Measurements from ENCODE around the gene C11orf98. TPM values are rescaled to one million over a fixed set of nuclear protein-coding genes. Genes with fewer than 3 reads are reported as not detected.
"Not testable (repeated sequence)": the region's sequence is repeated elsewhere in the genome, so short reads cannot be mapped to it uniquely, and the experiment has no call there.

The C11orf98 gene
- total and polyA plus RNA-seq, 9 donors = 33.4 to 40.9 (median 37.3) TPM

- Histone ChIP-seq H3K27ac (ENCODE audit: low read length) (no peak overlapping the region), H3K4me3 (ENCODE audit: low read length) (no peak overlapping the region), H3K27me3 (ENCODE audit: control insufficient read depth, insufficient read depth, low read length) (no peaks in the 10 kb centered on the region), H3K9me3 (replicated peaks; ENCODE audit: control insufficient read depth, low read depth, low read length) (no peaks in the 10 kb centered on the region), H3K36me3 (ENCODE audit: control insufficient read depth, insufficient read depth, low read length) (peaks cover 6% of the 10 kb centered on the region), H3K4me1 (ENCODE audit: control insufficient read depth, insufficient read depth, low read length) (peaks cover 14% of the 10 kb centered on the region)
- DNase-seq = no peak
- no CpG with 5 or more reads among the region's 11 CpGs for WGBS (ENCODE audit: insufficient coverage)
These were observed 10.7 kb downstream of the C11orf98 start for GRCh38 chr11:62654297-62654696.

GRCh38 chr11:62652161-62653006 lies 12.6 kb downstream of the C11orf98 start:
- peaks cover 15% of the 10 kb centered on the region for H3K4me1 ChIP-seq (ENCODE audit: control insufficient read depth, insufficient read depth, low read length)
- H3K9me3 ChIP-seq (replicated peaks; ENCODE audit: control insufficient read depth, low read depth, low read length) = no peaks in the 10 kb centered on the region
- peaks cover 25% of the 10 kb centered on the region for H3K36me3 ChIP-seq (ENCODE audit: control insufficient read depth, insufficient read depth, low read length)
- no peaks in the 10 kb centered on the region for H3K27me3 ChIP-seq (ENCODE audit: control insufficient read depth, insufficient read depth, low read length)
- DNase-seq = no peak
- H3K4me3 ChIP-seq (ENCODE audit: low read length) = peak overlapping the region; percentile 95
- WGBS (ENCODE audit: insufficient coverage) = 2% methylated on average over 7 of the region's 16 CpGs
- peak overlapping the region; percentile 91 for H3K27ac ChIP-seq (ENCODE audit: low read length)

- 99% methylated on average over 9 of the region's 12 CpGs for WGBS (ENCODE audit: insufficient coverage)
These were observed 14.7 kb downstream of the C11orf98 start for GRCh38 chr11:62650283-62650682.

GRCh38 chr11:62649486-62649885 lies 15.5 kb downstream of the C11orf98 start:
- no peak overlapping the region for H3K27ac ChIP-seq (ENCODE audit: low read length)
- H3K4me3 ChIP-seq (ENCODE audit: low read length) = no peak overlapping the region
- WGBS (ENCODE audit: insufficient coverage) = 93% methylated on average over 9 of the region's 11 CpGs
- H3K9me3 ChIP-seq (replicated peaks; ENCODE audit: control insufficient read depth, low read depth, low read length) = no peaks in the 10 kb centered on the region
- no peaks in the 10 kb centered on the region for H3K27me3 ChIP-seq (ENCODE audit: control insufficient read depth, insufficient read depth, low read length)
- H3K4me1 ChIP-seq (ENCODE audit: control insufficient read depth, insufficient read depth, low read length) = peaks cover 30% of the 10 kb centered on the region
- peaks cover 31% of the 10 kb centered on the region for H3K36me3 ChIP-seq (ENCODE audit: control insufficient read depth, insufficient read depth, low read length)
- no peak for DNase-seq

More at GRCh38 chr11:62650283-62650682, 14.7 kb downstream of the C11orf98 start:
- H3K9me3 ChIP-seq (replicated peaks; ENCODE audit: control insufficient read depth, low read depth, low read length); H3K4me3 ChIP-seq (ENCODE audit: low read length); H3K27me3 ChIP-seq (ENCODE audit: control insufficient read depth, insufficient read depth, low read length); H3K27ac ChIP-seq (ENCODE audit: low read length); DNase-seq: not testable (repeated sequence)
- Histone ChIP-seq H3K36me3 (ENCODE audit: control insufficient read depth, insufficient read depth, low read length) (peaks cover 30% of the 10 kb centered on the region), H3K4me1 (ENCODE audit: control insufficient read depth, insufficient read depth, low read length) (peaks cover 26% of the 10 kb centered on the region)

- no peak overlapping the region for H3K4me3 ChIP-seq (ENCODE audit: low read length)
- H3K27ac ChIP-seq (ENCODE audit: low read length) = no peak overlapping the region
- peaks cover 30% of the 10 kb centered on the region for H3K4me1 ChIP-seq (ENCODE audit: control insufficient read depth, insufficient read depth, low read length)
- H3K9me3 ChIP-seq (replicated peaks; ENCODE audit: control insufficient read depth, low read depth, low read length) = no peaks in the 10 kb centered on the region
- no peak for DNase-seq
- peaks cover 36% of the 10 kb centered on the region for H3K36me3 ChIP-seq (ENCODE audit: control insufficient read depth, insufficient read depth, low read length)
- H3K27me3 ChIP-seq (ENCODE audit: control insufficient read depth, insufficient read depth, low read length) = no peaks in the 10 kb centered on the region
- 93% methylated on average over 6 of the region's 11 CpGs for WGBS (ENCODE audit: insufficient coverage)
These were observed 16.0 kb downstream of the C11orf98 start for GRCh38 chr11:62648967-62649364.

GRCh38 chr11:62648185-62648966 lies 16.6 kb downstream of the C11orf98 start:
- Histone ChIP-seq H3K4me3 (ENCODE audit: low read length) (no peak overlapping the region), H3K27ac (ENCODE audit: low read length) (no peak overlapping the region), H3K27me3 (ENCODE audit: control insufficient read depth, insufficient read depth, low read length) (no peaks in the 10 kb centered on the region), H3K9me3 (replicated peaks; ENCODE audit: control insufficient read depth, low read depth, low read length) (no peaks in the 10 kb centered on the region), H3K4me1 (ENCODE audit: control insufficient read depth, insufficient read depth, low read length) (peaks cover 30% of the 10 kb centered on the region), H3K36me3 (ENCODE audit: control insufficient read depth, insufficient read depth, low read length) (peaks cover 42% of the 10 kb centered on the region)
- WGBS (ENCODE audit: insufficient coverage) = 85% methylated on average over 24 of the region's 24 CpGs
- DNase-seq = no peak

- Histone ChIP-seq H3K36me3 (ENCODE audit: control insufficient read depth, insufficient read depth, low read length) (peaks cover 48% of the 10 kb centered on the region), H3K27me3 (ENCODE audit: control insufficient read depth, insufficient read depth, low read length) (no peaks in the 10 kb centered on the region), H3K4me3 (ENCODE audit: low read length) (no peak overlapping the region), H3K27ac (ENCODE audit: low read length) (no peak overlapping the region), H3K9me3 (replicated peaks; ENCODE audit: control insufficient read depth, low read depth, low read length) (no peaks in the 10 kb centered on the region), H3K4me1 (ENCODE audit: control insufficient read depth, insufficient read depth, low read length) (peaks cover 28% of the 10 kb centered on the region)
- no peak for DNase-seq
- 86% methylated on average over 5 of the region's 6 CpGs for WGBS (ENCODE audit: insufficient coverage)
These were observed 17.4 kb downstream of the C11orf98 start for GRCh38 chr11:62647609-62648005.

- no peak overlapping the region for H3K4me3 ChIP-seq (ENCODE audit: low read length)
These were observed 18.0 kb downstream of the C11orf98 start for GRCh38 chr11:62646825-62647608.

GRCh38 chr11:62645946-62646824 lies 18.8 kb downstream of the C11orf98 start, which contains the start of gene GANAB:
TSS of gene GANAB (minus strand) at chr11:62646613. CDS start at chr11:62646599, 14 bp downstream.
- peak within 1 kb of the TSS; percentile 99 for H3K27ac ChIP-seq (ENCODE audit: low read length)
- under 1% methylated on average over 70 of the region's 73 CpGs for WGBS (ENCODE audit: insufficient coverage)
- H3K4me3 ChIP-seq (ENCODE audit: low read length) = peak within 1 kb of the TSS; percentile 98
- H3K4me1 ChIP-seq (ENCODE audit: control insufficient read depth, insufficient read depth, low read length) = peaks cover 17% of the 10 kb centered on the region
- H3K27me3 ChIP-seq (ENCODE audit: control insufficient read depth, insufficient read depth, low read length) = no peaks in the 10 kb centered on the region
- peaks cover 50% of the 10 kb centered on the region for H3K36me3 ChIP-seq (ENCODE audit: control insufficient read depth, insufficient read depth, low read length)
- peak; percentile 99 for DNase-seq
- no peaks in the 10 kb centered on the region for H3K9me3 ChIP-seq (replicated peaks; ENCODE audit: control insufficient read depth, low read depth, low read length)

More at GRCh38 chr11:62646825-62647608, 18.0 kb downstream of the C11orf98 start:
- H3K9me3 ChIP-seq (replicated peaks; ENCODE audit: control insufficient read depth, low read depth, low read length) = no peaks in the 10 kb centered on the region
- H3K27me3 ChIP-seq (ENCODE audit: control insufficient read depth, insufficient read depth, low read length) = no peaks in the 10 kb centered on the region
- H3K4me1 ChIP-seq (ENCODE audit: control insufficient read depth, insufficient read depth, low read length) = peaks cover 23% of the 10 kb centered on the region
- H3K36me3 ChIP-seq (ENCODE audit: control insufficient read depth, insufficient read depth, low read length) = peaks cover 50% of the 10 kb centered on the region
- no peak for DNase-seq
- H3K27ac ChIP-seq (ENCODE audit: low read length) = peak overlapping the region; percentile 69
- 71% methylated on average over 24 of the region's 32 CpGs for WGBS (ENCODE audit: insufficient coverage)
